Fibroblast of pulmonary artery (primary cell): Measurements from ENCODE around the gene UBR4.

Experiments
- DNase-seq: peaks from one replicate; pipeline ENCODE4 v3.0.0-alpha.2; 2010; ENCODE audit warnings: low read depth
- H3K4me3 ChIP-seq: replicated peaks from 2 replicates; pipeline ENCODE4 v1.5.1; 2011; ENCODE audit warnings: low read depth, mild to moderate bottlenecking, control low read depth, low read length, moderate library complexity
- CTCF ChIP-seq: IDR thresholded peaks from 2 replicates; pipeline ENCODE4 v1.5.1; 2011; ENCODE audit warnings: mild to moderate bottlenecking, control low read depth, low read length, inconsistent platforms; ENCODE audit errors: missing control alignments

UBR4 gene

GRCh38 chr1:19078536-19078935, 131.5 kb downstream of the UBR4 start:
- H3K4me3 ChIP-seq = no peak overlapping the region
- no peak for DNase-seq
- no peak for TF ChIP-seq CTCF

GRCh38 chr1:19076841-19077616, 133.0 kb downstream of the UBR4 start:
- no peak for DNase-seq
- no peak for TF ChIP-seq CTCF
- no peak overlapping the region for H3K4me3 ChIP-seq

- no peak for TF ChIP-seq CTCF
- no peak for DNase-seq
- no peak overlapping the region for H3K4me3 ChIP-seq
Observed at GRCh38 chr1:19074902-19075721, 135.0 kb downstream of the UBR4 start.

- no peak overlapping the region for H3K4me3 ChIP-seq
- DNase-seq = no peak
- no peak for TF ChIP-seq CTCF
Observed at GRCh38 chr1:19074361-19074901, 135.6 kb downstream of the UBR4 start.

GRCh38 chr1:19073311-19074186, 136.5 kb downstream of the UBR4 start:
- no peak for DNase-seq
- no peak overlapping the region for H3K4me3 ChIP-seq

More at GRCh38 chr1:19073311-19074186, 136.5 kb downstream of the UBR4 start:
- TF ChIP-seq CTCF = no peak
